GM20431 (cell line): ENCODE data around the gene ALCAM.

Experiments
- in situ Hi-C: fragments of 300-500 bp; cut with MseI, MboI; formaldehyde crosslinking; loops from one replicate; pipeline ENCODE4 v1.15.0; 2020; ENCODE audit warnings: low sequenced_read_pairs; ENCODE audit not compliant: unreplicated experiment

ALCAM gene

DNA sequence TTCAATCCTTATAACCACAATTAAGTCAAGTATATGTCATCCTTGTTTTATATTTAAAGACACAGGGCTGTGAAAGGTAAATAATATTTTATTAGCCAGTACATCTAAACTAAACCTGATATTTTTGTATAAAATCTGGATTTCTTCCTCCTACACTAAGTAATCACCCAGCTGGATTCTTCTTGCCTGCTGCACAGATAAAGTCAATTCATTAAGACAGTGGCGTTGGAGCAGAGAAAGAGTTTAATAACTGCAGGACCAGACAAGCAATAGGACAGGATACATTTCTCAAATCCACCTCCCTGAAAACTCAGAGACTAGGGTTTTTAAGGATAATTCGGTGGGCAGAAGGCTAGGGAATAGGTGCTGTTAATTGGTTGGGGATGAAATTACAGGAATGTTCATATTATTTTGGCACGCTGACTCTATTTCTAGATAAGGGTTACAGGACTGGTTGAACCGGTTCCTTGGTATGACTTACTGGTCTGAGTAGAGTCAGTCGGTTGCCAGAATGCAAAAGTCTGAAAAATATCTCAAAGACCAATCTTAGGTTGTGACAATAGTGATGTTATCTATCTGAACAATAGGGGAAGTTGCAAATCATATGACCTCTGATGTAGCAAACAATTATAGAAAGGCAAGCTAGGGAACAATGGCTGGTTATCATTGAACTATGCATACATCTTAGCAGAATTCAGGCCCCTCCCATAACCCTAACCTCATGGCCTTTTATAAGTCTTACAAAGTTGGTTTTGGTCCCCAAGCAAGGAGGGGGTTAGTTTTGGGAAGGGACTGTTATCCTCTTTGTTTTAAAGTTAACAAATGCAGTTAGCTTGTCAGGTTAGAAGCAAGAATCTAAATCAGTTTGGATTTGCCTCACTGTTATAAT is 244.8 kb downstream of the ALCAM start:
- in situ Hi-C loops, result no loop called here

DNA sequence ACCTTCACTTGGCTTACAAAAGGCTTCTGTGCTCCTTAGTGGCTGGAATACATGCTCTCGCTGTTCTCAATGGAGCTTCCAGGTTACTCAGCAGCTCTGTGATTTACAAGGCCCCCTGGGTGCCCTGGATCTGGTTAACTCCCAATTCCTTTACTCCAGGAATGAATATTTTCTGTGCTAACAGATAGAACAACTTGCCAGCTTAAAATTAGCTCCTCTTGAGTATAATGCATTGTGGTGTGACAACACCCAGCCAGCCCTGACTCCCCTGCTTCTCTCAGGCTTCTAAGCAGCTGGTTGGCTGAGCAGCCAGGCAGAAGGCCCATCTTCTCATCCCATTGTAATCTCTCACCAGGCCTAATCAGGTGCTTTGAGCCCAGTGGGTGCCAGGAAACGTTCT is 246.4 kb downstream of the ALCAM start:
- in situ Hi-C loops, result no loop called here

DNA sequence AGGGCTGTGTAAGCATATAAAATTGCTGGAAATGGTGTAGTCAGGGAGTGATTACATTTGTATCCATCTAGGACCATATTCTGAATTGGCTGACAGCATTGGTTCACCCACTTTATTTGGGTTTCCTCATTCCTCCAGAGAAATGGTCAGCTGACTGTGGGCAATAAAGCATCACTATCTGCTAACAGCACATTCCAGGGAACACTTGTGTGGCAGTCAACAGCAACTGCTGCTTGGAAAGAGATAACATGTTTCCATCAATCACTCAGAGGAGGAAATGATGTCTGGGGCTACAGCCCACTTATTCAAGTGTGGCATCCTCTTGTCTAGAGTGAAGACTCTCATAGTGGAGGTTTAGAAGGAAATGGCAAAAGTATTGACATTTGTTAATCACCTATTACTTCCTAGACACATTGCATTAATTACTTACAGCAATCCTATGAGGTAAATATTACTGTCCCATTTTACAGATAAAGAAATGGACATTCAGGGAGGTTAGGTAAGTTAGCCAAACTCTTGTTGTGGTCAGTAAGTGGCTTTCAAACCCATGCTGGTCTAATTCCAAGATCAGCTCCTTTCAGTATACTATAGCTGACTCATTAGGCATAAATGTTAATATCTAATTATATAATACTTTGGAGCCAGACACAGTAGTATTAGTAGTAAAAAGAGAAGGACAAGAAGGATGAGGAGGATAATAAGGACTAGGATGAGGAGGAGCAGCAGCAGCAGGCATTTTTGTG is 247.8 kb downstream of the ALCAM start:
- in situ Hi-C loops, result no loop called here

DNA sequence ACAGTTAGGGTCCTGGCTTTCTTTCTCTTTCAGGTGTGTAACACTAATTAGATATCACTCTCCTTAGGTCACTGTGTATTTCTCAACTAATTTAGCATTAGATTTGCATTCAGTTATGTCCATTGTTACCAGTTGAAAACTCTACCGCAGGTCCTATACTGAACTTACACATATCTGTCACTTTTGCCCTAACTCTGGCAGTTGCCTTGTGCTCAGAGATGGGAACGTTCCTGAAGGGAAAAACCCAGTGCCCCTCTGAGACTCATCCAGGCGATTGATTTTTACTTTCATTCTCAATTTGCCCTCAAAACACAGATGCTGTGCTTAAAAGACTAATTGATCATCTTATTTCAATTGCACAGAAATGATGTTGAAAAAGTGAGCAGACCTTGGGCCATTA is 249.1 kb downstream of the ALCAM start:
- in situ Hi-C loops, result no loop called here

DNA sequence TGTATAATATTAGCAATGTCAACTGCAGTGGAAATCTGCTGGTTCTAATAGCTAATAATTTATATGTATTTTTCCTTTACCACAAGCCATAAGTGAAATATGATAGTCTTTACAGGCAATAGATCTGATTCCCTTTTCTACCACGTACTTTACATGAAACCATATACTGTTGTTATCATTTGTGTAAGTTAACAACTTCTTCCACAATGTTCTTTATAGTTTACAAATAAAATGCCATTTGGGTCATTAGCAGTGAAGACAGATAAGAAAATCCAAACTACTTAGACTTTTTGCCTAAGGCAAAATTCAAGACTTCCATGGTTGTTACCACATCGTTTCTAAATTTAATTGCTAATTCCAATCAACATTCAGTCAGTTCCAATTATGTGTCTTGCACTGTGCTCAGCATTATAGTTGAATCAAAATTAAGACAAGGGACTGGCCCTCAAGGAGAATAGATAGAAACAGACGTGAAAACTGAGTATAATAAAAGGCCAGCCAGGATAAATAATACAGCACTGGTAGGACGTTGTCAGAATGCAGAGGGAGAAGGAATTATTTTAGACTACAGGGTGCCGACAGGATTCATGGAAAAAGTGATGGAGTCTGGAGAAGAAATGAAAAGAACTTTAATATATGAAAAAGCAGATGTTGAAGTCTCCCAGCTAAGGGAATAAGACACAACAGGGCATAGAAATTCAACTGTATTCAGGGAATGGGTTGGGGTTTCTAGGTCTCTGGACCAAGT is 249.8 kb downstream of the ALCAM start:
- in situ Hi-C loops, result no loop called here

DNA sequence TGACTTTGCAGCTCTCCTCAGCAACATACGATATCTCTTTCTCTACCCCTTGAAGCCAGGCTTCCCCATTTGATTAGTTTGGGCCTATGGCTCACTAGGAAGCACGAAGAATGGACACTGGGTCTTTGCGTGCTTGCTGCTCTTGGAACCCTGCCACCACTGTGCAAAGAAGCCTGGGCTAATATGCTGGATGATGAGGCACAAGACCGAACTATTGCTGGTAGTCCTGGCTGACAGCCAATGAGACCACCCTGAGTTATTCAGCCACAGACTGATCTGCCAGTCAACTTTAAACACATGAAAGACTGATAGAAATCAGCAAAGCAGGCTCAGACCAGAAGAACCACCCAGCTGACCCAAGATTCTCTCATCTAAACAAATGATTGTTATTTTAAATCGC is 251.8 kb downstream of the ALCAM start:
- in situ Hi-C loops, result no loop called here

DNA sequence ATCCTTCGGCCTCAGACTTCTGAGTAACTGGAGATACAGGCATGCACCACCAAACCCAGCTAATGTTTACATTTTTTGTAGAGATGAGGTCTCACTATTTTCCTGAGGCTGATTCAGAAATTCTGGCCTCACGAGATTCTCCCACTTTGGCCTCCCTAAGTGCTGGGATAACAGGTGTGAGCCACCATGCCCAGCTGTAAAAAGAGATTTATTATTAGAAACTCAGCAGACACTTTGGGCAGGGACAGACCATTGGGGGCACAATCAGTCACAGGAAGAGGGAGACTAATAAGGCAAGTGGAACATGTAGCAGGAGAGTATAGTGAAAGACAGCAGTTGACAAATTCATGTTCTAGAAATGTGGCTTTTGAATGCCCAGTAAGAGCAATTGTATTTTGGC is 252.9 kb downstream of the ALCAM start:
- in situ Hi-C loops, result no loop called here

DNA sequence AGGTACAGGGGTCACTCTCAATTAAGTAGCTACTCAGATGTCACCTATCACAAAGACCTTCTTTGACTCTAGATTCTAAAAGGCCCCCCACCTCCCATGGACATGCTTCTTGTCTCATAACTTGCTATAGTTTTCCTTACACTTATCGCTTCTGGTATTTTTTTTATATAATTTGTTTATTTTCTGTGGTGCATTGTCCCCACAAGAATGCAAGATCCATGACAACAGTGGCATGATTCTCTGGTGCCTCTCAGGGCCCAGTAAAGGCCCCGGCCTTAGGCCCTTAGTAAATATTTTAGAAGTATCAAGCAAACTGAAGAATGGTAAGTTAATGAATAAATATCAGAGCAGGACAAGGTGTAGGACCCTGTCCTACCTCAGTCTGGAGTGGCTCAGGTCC is 253.5 kb downstream of the ALCAM start:
- in situ Hi-C loops, result no loop called here

DNA sequence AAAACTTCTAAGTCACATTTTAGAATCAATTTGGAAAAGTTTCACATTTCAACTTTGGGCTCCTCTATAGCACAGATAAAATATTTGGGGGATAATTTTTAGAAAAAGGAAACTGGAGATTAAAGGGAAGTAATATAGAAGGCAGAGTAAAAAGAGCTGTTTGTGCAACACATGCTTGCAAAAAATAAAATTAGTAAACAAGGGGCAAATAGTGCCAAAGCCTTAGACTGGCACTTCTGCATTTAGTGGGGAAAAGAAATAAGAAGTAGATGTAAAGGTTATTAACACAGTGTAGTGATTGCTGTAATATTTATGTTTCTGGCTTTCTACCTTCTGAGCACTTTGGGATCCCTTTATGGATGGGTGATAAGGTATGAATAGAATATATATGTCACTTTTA is 255.5 kb downstream of the ALCAM start:
- in situ Hi-C loops, result no loop called here
